HL-60 (cell line): ENCODE results near the gene RAB8A.

Source experiments
- DNase-seq, 2 experiments: peaks; one replicate each; pipeline ENCODE4 v3.0.0-alpha.2; 2010 to 2020; ENCODE audit warnings: low read depth in 1 of 2, low spot score in 1 of 2
- H3K27ac ChIP-seq: fragments of 250-450 bp; sonication (Bioruptor Pico); replicated peaks from 2 replicates; pipeline ENCODE4 v1.5.1; 2020; ENCODE audit warnings: mild to moderate bottlenecking, moderate library complexity
- H3K27me3 ChIP-seq: fragments of 250-450 bp; sonication (Bioruptor Pico); 2 replicates; pipeline ENCODE4 v1.5.1; 2021; ENCODE audit warnings: mild to moderate bottlenecking, moderate library complexity; ENCODE audit not compliant: insufficient read depth, poor library complexity, severe bottlenecking
- H3K4me3 ChIP-seq: replicated peaks from 2 replicates; pipeline ENCODE4 v1.5.1; 2011; ENCODE audit warnings: mild to moderate bottlenecking, control low read depth, low read length; ENCODE audit not compliant: insufficient read depth
- CTCF ChIP-seq: IDR thresholded peaks from one replicate; pipeline ENCODE4 v1.5.1; 2011; ENCODE audit warnings: low read length, control low read depth, inconsistent platforms; ENCODE audit not compliant: insufficient read depth
- GABPA ChIP-seq: IDR thresholded peaks from 2 replicates; pipeline ENCODE4 v1.6.1; 2012; ENCODE audit warnings: low read depth
- POLR2AphosphoS5 ChIP-seq: IDR thresholded peaks from 2 replicates; pipeline ENCODE4 v1.6.1; 2012; ENCODE audit warnings: low read depth
- SPI1 ChIP-seq: IDR thresholded peaks from 2 replicates; pipeline ENCODE4 v1.6.1; 2012; ENCODE audit warnings: low read depth, mild to moderate bottlenecking, borderline replicate concordance
- TF ChIP-seq, protein P1 (sequence below): IDR thresholded peaks from 2 replicates; pipeline ENCODE4 v1.6.1; 2012; ENCODE audit warnings: low read depth; ENCODE audit not compliant: insufficient replicate concordance

Gene RAB8A

DNA sequence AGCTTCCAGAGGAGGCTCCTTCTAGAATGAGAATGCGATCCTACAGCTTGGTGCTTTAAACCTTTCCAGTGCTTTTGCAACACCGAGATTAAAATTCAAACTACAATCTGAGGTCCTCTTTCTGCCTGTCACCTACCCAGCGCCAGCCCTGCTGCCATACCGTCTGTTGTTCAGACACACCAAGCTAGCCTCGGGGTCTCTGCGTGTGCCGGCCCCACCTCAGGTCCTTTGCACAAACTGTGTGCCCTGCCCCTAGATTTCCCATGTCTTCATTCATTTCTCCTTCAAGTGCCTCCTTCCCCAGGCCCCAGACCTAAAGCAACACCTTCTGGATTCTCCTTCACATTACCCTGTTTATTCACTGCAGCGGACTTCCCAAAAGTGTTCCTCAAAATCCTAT, 42.9 kb downstream of the RAB8A start:
- TF ChIP-seq GABPA (no peak), SPI1 (no peak), CTCF (no peak), POLR2AphosphoS5 (no peak)
- Histone ChIP-seq H3K27ac (0 out of 2 replicates have a peak overlapping the region, but pooled peaks have one; percentile 24), H3K4me3 (no peak overlapping the region), H3K27me3 (no peaks in the 10 kb centered on the region)
- DNase-seq, result no peak

DNA sequence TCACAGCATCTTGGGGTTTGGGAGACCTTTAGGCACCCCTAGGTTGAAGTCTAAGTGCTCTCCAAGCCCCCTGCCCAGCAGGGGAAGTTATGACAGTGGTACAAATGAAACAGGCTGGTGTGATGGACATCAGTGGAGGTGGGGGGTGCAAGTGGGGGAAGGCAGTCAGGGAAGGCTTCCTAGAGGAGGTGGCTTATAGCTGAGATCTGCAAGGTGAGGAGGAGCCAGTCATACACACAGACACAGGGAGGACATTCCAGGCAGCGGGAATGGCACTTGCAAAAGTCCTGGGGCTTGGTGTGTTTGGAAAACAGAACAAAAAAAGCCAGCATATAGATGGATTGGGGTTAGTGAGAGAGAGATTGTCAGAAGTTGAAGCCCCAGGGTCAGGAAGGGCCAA, 43.4 kb downstream of the RAB8A start:
- no peak for DNase-seq
- TF ChIP-seq GABPA, result no peak
- TF ChIP-seq CTCF, result no peak
- TF ChIP-seq, protein P1, sequence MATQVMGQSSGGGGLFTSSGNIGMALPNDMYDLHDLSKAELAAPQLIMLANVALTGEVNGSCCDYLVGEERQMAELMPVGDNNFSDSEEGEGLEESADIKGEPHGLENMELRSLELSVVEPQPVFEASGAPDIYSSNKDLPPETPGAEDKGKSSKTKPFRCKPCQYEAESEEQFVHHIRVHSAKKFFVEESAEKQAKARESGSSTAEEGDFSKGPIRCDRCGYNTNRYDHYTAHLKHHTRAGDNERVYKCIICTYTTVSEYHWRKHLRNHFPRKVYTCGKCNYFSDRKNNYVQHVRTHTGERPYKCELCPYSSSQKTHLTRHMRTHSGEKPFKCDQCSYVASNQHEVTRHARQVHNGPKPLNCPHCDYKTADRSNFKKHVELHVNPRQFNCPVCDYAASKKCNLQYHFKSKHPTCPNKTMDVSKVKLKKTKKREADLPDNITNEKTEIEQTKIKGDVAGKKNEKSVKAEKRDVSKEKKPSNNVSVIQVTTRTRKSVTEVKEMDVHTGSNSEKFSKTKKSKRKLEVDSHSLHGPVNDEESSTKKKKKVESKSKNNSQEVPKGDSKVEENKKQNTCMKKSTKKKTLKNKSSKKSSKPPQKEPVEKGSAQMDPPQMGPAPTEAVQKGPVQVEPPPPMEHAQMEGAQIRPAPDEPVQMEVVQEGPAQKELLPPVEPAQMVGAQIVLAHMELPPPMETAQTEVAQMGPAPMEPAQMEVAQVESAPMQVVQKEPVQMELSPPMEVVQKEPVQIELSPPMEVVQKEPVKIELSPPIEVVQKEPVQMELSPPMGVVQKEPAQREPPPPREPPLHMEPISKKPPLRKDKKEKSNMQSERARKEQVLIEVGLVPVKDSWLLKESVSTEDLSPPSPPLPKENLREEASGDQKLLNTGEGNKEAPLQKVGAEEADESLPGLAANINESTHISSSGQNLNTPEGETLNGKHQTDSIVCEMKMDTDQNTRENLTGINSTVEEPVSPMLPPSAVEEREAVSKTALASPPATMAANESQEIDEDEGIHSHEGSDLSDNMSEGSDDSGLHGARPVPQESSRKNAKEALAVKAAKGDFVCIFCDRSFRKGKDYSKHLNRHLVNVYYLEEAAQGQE, result no peak
- no peak for TF ChIP-seq SPI1
- TF ChIP-seq POLR2AphosphoS5, result peak; percentile 85
- Histone ChIP-seq H3K27ac (peak overlapping the region; percentile 24; the same call in 1 of the 2 replicates), H3K4me3 (no peak overlapping the region), H3K27me3 (no peaks in the 10 kb centered on the region)

DNA sequence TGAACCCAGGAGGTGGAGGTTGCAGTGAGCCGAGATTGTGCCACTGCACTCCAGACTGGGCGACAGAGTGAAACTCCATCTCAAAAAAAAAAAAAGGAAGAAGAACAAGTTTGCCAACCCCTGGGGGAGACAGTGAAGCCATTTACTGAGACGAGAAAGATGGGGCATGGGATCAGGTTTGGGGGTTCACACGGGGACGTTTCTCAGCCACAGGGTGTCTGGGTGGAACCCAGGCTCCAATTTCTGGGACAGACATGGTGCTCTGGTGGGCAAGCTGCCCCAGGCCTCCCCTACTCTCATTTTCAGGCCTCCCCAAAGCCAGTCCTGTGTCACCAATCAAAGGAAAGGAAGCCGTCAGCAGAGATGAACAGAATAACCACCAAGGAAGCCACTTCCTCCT, 45.2 kb downstream of the RAB8A start:
- H3K27ac ChIP-seq, result no peak overlapping the region
- H3K4me3 ChIP-seq, result no peak overlapping the region
- H3K27me3 ChIP-seq, result no peaks in the 10 kb centered on the region
- TF ChIP-seq POLR2AphosphoS5, result 0 out of 2 replicates have a peak, but pooled peaks have one; percentile 18
- no peak for TF ChIP-seq SPI1
- DNase-seq, result no peak

- no peak overlapping the region for H3K27ac ChIP-seq
- no peaks in the 10 kb centered on the region for H3K27me3 ChIP-seq
- DNase-seq, result no peak
- H3K4me3 ChIP-seq, result no peak overlapping the region
- TF ChIP-seq GABPA (no peak), POLR2AphosphoS5 (peak; percentile 73)
These were observed 45.9 kb downstream of the RAB8A start for GRCh38 chr19:16157601-16158000.

- no peak overlapping the region for H3K27ac ChIP-seq
- TF ChIP-seq CTCF (no peak), GABPA (no peak), POLR2AphosphoS5 (no peak), SPI1 (no peak)
- TF ChIP-seq, protein P1, result no peak
- no peak for DNase-seq
- no peaks in the 10 kb centered on the region for H3K27me3 ChIP-seq
- H3K4me3 ChIP-seq, result no peak overlapping the region
These were observed 48.0 kb downstream of the RAB8A start for GRCh38 chr19:16159655-16160054.
